Spinal cord (tissue), 10 donors: ENCODE results near the gene MYL5. TPM values are rescaled to one million over a fixed set of nuclear protein-coding genes. Genes with fewer than 3 reads are reported as not detected.
"Not testable (repeated sequence)": the region's sequence is repeated elsewhere in the genome, so short reads cannot be mapped to it uniquely, and the experiment has no call there.

ENCODE experiments used
- DNase-seq, 6 donors: peaks; one replicate each; pipeline versions ENCODE4 v3.0.0 to v3.0.0-alpha.2; 2013 to 2015; ENCODE audit warnings: low spot score in 6 of 6, low read depth in 4 of 6
- H3K27ac ChIP-seq: one replicate; pipeline ENCODE4 v1.5.1; 2013; ENCODE audit warnings: low read depth, low read length, control low read depth
- H3K27me3 ChIP-seq: one replicate; pipeline ENCODE4 v1.6.1; 2013; ENCODE audit warnings: low read length; ENCODE audit not compliant: control insufficient read depth, insufficient read depth
- H3K36me3 ChIP-seq: one replicate; pipeline ENCODE4 v1.6.1; 2013; ENCODE audit warnings: low read length; ENCODE audit not compliant: control insufficient read depth, insufficient read depth
- H3K4me1 ChIP-seq: one replicate; pipeline ENCODE4 v1.6.1; 2013; ENCODE audit warnings: low read length; ENCODE audit not compliant: control insufficient read depth, insufficient read depth
- H3K4me3 ChIP-seq: one replicate; pipeline ENCODE4 v1.5.1; 2013; ENCODE audit warnings: low read depth, low read length, control low read depth
- H3K9me3 ChIP-seq: one replicate; pipeline ENCODE4 v1.6.1; 2013; ENCODE audit warnings: low read length; ENCODE audit not compliant: control insufficient read depth, insufficient read depth
- WGBS: methylation state at CpG from one replicate; pipeline ENCODE4 v1.1.5; 2013; ENCODE audit warnings: missing lambda C conversion rate; ENCODE audit not compliant: insufficient coverage; 5-methylcytosine and 5-hydroxymethylcytosine counted together
- polyA plus RNA-seq, 2 donors: library from polyadenylated mRNA; unstranded; fragments of 120-200 nt; gene quantifications; one replicate each; pipeline ENCODE4 v1.2.1, GENCODE V29; 2013; ENCODE audit not compliant: insufficient read length in 2 of 2
- total RNA-seq, 2 donors: library from RNA; depleted of rRNA in 1 of 2; stranded (reverse); fragments of 120-200 nt in 1 of 2; fragments of >200 nt in 1 of 2; gene quantifications; one replicate each; pipeline versions ENCODE4 v1.2.3 to v1.2.4, GENCODE V29; 2013 to 2014
- donor health status: healthy.

The MYL5 gene
- total and polyA plus RNA-seq, 4 donors = 5.8 to 27.3 (median 18.0) TPM

GRCh38 chr4:669806-670559, 4.4 kb upstream of the MYL5 start:
- peaks cover 42% of the 10 kb centered on the region for H3K36me3 ChIP-seq
- H3K4me3 ChIP-seq, H3K27me3 ChIP-seq, H3K27ac ChIP-seq, DNase-seq, H3K9me3 ChIP-seq: not testable (repeated sequence)
- 93% methylated on average over 5 of the region's 11 CpGs for WGBS
- H3K4me1 ChIP-seq = peaks cover 22% of the 10 kb centered on the region

GRCh38 chr4:671769-672168, 2.6 kb upstream of the MYL5 start:
- Histone ChIP-seq H3K27ac (no peak overlapping the region), H3K9me3 (no peaks in the 10 kb centered on the region), H3K4me3 (no peak overlapping the region), H3K27me3 (no peaks in the 10 kb centered on the region), H3K4me1 (peaks cover 25% of the 10 kb centered on the region), H3K36me3 (peaks cover 41% of the 10 kb centered on the region)
- WGBS = no CpG with 5 or more reads among the region's 3 CpGs
- DNase-seq = no peak

GRCh38 chr4:673349-674091, 822 bp upstream of the MYL5 start:
- Histone ChIP-seq H3K27ac (no peak overlapping the region), H3K27me3 (no peaks in the 10 kb centered on the region), H3K4me3 (peak overlapping the region; percentile 65), H3K36me3 (peaks cover 36% of the 10 kb centered on the region), H3K9me3 (no peaks in the 10 kb centered on the region), H3K4me1 (peaks cover 25% of the 10 kb centered on the region)
- DNase-seq = peak in 1 of 6 donors; percentile 32
- 4% methylated on average over 50 of the region's 55 CpGs for WGBS

GRCh38 chr4:675036-675882, 917 bp downstream of the MYL5 start:
- Histone ChIP-seq H3K27me3 (no peaks in the 10 kb centered on the region), H3K27ac (peak overlapping the region; percentile 57), H3K9me3 (no peaks in the 10 kb centered on the region), H3K4me3 (peak overlapping the region; percentile 67), H3K36me3 (peaks cover 36% of the 10 kb centered on the region), H3K4me1 (peaks cover 29% of the 10 kb centered on the region)
- 72% methylated on average over 23 of the region's 26 CpGs for WGBS
- no peak for DNase-seq

GRCh38 chr4:675980-676870, 1.9 kb downstream of the MYL5 start:
- H3K27ac ChIP-seq = no peak overlapping the region
- H3K27me3 ChIP-seq = no peaks in the 10 kb centered on the region
- 80% methylated on average over 19 of the region's 19 CpGs for WGBS
- H3K36me3 ChIP-seq = peaks cover 29% of the 10 kb centered on the region
- peaks cover 39% of the 10 kb centered on the region for H3K4me1 ChIP-seq
- no peaks in the 10 kb centered on the region for H3K9me3 ChIP-seq
- H3K4me3 ChIP-seq = no peak overlapping the region
- DNase-seq = no peak

- H3K9me3 ChIP-seq = no peaks in the 10 kb centered on the region
- H3K36me3 ChIP-seq = peaks cover 22% of the 10 kb centered on the region
- H3K4me3 ChIP-seq = no peak overlapping the region
- 89% methylated on average over 8 of the region's 8 CpGs for WGBS
- no peak overlapping the region for H3K27ac ChIP-seq
- H3K4me1 ChIP-seq = peaks cover 39% of the 10 kb centered on the region
- DNase-seq = no peak
- no peaks in the 10 kb centered on the region for H3K27me3 ChIP-seq
These were observed 2.5 kb downstream of the MYL5 start for GRCh38 chr4:676871-677235.

- no peak for DNase-seq
- no peak overlapping the region for H3K27ac ChIP-seq
- no peaks in the 10 kb centered on the region for H3K9me3 ChIP-seq
- peaks cover 45% of the 10 kb centered on the region for H3K4me1 ChIP-seq
- 80% methylated on average over 22 of the region's 26 CpGs for WGBS
- H3K36me3 ChIP-seq = peaks cover 14% of the 10 kb centered on the region
- no peak overlapping the region for H3K4me3 ChIP-seq
- H3K27me3 ChIP-seq = no peaks in the 10 kb centered on the region
These were observed 3.3 kb downstream of the MYL5 start for GRCh38 chr4:677431-678293.

GRCh38 chr4:678331-679103, 4.2 kb downstream of the MYL5 start:
- 79% methylated on average over 13 of the region's 14 CpGs for WGBS
- Histone ChIP-seq H3K4me3 (no peak overlapping the region), H3K4me1 (peaks cover 48% of the 10 kb centered on the region), H3K9me3 (no peaks in the 10 kb centered on the region), H3K27me3 (no peaks in the 10 kb centered on the region), H3K27ac (no peak overlapping the region), H3K36me3 (peaks cover 11% of the 10 kb centered on the region)
- no peak for DNase-seq
